ENCODE data around the gene ANAPC1.
A peak's percentile ranks its signal among the peaks of the same experiment; 100 is the strongest.
"Not testable (repeated sequence)": the region's sequence is repeated elsewhere in the genome, so short reads cannot be mapped to it uniquely, and the experiment has no call there.

The ANAPC1 gene

GRCh38 chr2:111923276-111923804 is 39.3 kb upstream of the ANAPC1 start:
- no peak for DNase-seq (ENCODE audit: low read depth)
- H3K4me3 ChIP-seq (ENCODE audit: low read length) = no peak overlapping the region
- TF ChIP-seq CTCF (IDR thresholded peaks at IDR 0.05; ENCODE audit: insufficient read depth, low read depth, low read length, missing control alignments) = no peak

DNA sequence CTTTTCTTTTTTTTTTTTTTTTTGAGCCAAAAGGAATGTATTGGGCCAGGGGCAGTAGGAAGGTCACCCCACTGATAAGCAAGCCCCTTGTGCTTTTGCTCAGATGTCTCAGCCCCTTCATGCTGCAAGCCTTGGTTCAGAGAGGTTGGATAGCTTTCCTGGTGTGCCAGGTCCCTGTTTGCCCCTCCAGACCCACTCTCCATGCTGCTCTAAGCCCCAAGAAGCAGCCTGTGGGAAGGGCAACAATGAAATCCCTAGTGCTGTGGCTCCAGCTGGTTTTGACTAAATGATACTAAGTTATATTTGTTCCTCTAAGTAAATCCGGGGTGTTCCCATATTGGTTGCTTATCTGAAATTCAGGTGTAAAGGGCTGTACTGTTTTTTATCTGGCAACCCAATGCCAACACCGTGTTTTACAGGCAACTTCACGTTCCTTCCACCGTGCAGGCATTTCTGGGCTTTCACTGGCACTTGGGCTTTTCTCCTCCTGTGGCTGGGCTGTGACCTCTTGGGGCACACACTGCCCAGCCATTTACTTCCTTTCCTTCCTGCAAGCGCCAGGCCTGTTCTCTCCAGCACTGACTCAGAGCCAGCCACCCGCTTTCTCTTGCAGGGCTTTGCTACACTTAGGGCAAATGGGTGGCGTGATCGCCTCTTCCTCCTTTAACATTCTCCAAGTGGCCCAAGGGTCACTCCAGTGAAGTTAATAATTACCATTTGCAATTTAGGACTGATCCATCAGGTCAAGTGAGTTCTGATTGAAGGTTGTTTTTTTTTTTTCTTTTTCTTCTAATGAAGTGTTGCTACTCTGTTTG is 36.0 kb upstream of the ANAPC1 start:
- no peak for TF ChIP-seq CTCF (IDR thresholded peaks at IDR 0.05; ENCODE audit: insufficient read depth, low read depth, low read length, missing control alignments)
- H3K4me3 ChIP-seq (ENCODE audit: low read length) = no peak overlapping the region
- DNase-seq (ENCODE audit: low read depth) = no peak

DNA sequence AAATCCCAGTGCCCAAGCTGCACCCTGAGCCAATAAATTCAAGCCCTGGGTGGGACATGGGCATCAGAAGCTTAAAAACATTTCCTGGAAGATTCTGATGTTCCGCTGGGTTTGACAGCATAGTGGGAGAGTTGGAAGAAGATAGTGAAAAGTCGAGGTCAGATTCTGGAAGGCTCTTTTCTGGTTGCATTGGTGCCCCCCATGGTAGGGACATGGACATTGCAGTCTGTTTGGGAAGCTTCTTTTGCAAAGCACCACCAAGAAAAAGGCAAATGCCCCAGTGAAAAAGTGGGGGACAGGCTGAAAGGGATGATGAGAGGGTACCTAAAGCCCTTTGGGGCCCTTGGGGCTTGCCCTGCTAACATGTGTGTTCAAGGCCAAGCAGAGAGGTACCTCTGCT is 35.4 kb upstream of the ANAPC1 start:
- no peak for DNase-seq (ENCODE audit: low read depth)
- no peak for TF ChIP-seq CTCF (IDR thresholded peaks at IDR 0.05; ENCODE audit: insufficient read depth, low read depth, low read length, missing control alignments)
- no peak overlapping the region for H3K4me3 ChIP-seq (ENCODE audit: low read length)

GRCh38 chr2:111918383-111918806 is 34.4 kb upstream of the ANAPC1 start:
- no peak for DNase-seq (ENCODE audit: low read depth)
- no peak for TF ChIP-seq CTCF (IDR thresholded peaks at IDR 0.05; ENCODE audit: insufficient read depth, low read depth, low read length, missing control alignments)
- H3K4me3 ChIP-seq (ENCODE audit: low read length) = no peak overlapping the region

GRCh38 chr2:111917106-111917505 is 33.1 kb upstream of the ANAPC1 start:
- H3K4me3 ChIP-seq (ENCODE audit: low read length) = no peak overlapping the region
- TF ChIP-seq CTCF (IDR thresholded peaks at IDR 0.05; ENCODE audit: insufficient read depth, low read depth, low read length, missing control alignments) = no peak
- no peak for DNase-seq (ENCODE audit: low read depth)

DNA sequence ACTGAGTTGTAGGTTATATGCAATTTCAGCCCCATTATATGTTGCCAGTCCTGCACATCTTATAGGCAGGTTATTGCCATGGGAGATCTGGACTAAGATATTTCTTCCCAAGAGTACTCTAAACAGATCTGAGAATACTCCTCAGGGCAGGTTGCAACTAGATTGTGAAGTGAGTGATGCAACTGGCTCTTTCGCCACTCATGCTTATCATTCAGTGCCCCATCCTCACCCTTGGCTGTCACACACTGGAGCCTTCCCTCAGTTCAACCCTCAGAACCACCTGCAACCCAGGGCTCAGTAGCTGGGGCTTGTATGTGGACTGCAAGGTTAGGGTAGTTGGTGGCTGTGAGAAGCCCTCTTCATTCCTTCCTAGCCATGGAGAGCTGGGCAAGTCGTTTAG is 28.6 kb upstream of the ANAPC1 start:
- DNase-seq (ENCODE audit: low read depth) = peak; percentile 78
- no peak for TF ChIP-seq CTCF (IDR thresholded peaks at IDR 0.05; ENCODE audit: insufficient read depth, low read depth, low read length, missing control alignments)
- no peak overlapping the region for H3K4me3 ChIP-seq (ENCODE audit: low read length)

DNA sequence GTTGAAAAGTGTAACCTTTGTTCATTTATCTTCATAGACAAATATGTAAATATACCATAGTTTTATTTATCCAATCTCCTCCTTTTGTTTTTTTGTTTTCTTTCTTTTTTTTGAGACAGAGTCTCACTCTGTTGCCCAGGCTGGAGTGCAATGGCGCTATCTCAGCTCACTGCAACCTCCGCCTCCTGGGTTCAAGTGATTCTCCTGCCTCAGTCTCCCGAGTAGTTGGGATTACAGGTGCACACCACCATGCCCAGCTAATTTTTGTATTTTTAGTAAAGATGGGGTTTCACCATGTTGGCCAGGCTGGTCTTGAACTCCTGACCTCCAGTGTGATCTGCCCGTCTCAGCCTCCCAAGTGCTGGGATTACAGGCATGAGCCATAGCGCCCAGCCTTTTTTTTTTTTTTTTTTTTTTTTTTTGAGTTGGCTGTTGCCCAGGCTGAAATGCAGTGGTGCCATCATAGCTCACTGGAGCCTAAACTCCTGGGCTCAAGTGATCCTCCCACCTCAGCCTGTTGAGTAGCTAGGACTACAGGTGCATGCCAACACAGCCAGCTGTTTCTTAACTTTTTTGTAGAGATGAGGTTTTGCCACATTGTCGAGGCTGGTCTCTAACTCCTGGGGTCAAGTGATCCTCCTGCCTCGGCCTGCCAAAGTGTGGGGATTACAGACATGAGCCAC is 27.4 kb upstream of the ANAPC1 start:
- not testable (repeated sequence) for H3K4me3 ChIP-seq (ENCODE audit: low read length); DNase-seq (ENCODE audit: low read depth)
